Measurements from ENCODE around the gene TMEM143.

Gene TMEM143

GRCh38 chr19:48364598-48365348, 1.0 kb upstream of the TMEM143 start:
- peak overlapping the region; percentile 84 for H3K9ac ChIP-seq (ENCODE audit: low read depth, low read length, poor library complexity, severe bottlenecking)
- no peaks in the 10 kb centered on the region for H3F3A ChIP-seq (ENCODE audit: low read depth)
- peak overlapping the region; percentile 63 for H2AFZ ChIP-seq (ENCODE audit: low read length)
- no peaks in the 10 kb centered on the region for H3K9me3 ChIP-seq (ENCODE audit: insufficient read depth, low read depth, low read length)
- H3K4me1 ChIP-seq (ENCODE audit: insufficient read depth, low read length, poor library complexity, severe bottlenecking): peaks cover 13% of the 10 kb centered on the region
- no peaks in the 10 kb centered on the region for H3K9me2 ChIP-seq (replicated peaks; ENCODE audit: low read depth, low read length)
- H3K36me3 ChIP-seq (ENCODE audit: insufficient read depth, low read length): no peaks in the 10 kb centered on the region
- TF ChIP-seq, protein P1, sequence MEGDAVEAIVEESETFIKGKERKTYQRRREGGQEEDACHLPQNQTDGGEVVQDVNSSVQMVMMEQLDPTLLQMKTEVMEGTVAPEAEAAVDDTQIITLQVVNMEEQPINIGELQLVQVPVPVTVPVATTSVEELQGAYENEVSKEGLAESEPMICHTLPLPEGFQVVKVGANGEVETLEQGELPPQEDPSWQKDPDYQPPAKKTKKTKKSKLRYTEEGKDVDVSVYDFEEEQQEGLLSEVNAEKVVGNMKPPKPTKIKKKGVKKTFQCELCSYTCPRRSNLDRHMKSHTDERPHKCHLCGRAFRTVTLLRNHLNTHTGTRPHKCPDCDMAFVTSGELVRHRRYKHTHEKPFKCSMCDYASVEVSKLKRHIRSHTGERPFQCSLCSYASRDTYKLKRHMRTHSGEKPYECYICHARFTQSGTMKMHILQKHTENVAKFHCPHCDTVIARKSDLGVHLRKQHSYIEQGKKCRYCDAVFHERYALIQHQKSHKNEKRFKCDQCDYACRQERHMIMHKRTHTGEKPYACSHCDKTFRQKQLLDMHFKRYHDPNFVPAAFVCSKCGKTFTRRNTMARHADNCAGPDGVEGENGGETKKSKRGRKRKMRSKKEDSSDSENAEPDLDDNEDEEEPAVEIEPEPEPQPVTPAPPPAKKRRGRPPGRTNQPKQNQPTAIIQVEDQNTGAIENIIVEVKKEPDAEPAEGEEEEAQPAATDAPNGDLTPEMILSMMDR (conservative IDR thresholded peaks at IDR 0.05; ENCODE audit: low read length): no peak
- TF ChIP-seq EZH2phosphoT487 (IDR thresholded peaks at IDR 0.05; ENCODE audit: borderline replicate concordance): no peak
- H3K79me2 ChIP-seq (ENCODE audit: insufficient read depth, low read length): peaks cover 4% of the 10 kb centered on the region; the same call in 1 of the 2 replicates
- peak overlapping the region; percentile 71 for H3K4me3 ChIP-seq (ENCODE audit: low read length, poor library complexity, severe bottlenecking)
- H4K20me1 ChIP-seq (ENCODE audit: insufficient read depth, low read length, poor library complexity, severe bottlenecking): no peaks in the 10 kb centered on the region
- H3K27me3 ChIP-seq (ENCODE audit: insufficient read depth, low read length, poor library complexity, severe bottlenecking): no peaks in the 10 kb centered on the region
- H3K4me2 ChIP-seq (ENCODE audit: low read depth, low read length, poor library complexity, severe bottlenecking): peak overlapping the region; percentile 82

DNA sequence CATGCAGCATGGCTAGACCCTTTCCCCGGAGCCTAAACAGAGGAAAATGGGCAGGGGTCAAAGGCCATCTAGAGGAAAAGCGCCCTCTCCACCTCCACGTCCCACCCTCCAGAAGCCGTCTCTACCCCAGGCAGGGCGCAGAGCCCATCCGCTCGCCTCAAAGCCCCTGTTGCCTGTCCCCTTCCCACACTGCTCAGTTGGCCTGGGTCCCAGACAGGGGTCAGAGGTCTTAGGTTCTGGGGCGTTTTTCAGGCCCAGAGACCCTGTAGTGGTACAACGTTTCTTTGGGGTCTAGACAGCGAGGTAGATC, 285 bp downstream of the TMEM143 start:
- no peaks in the 10 kb centered on the region for H3K9me2 ChIP-seq (replicated peaks; ENCODE audit: low read depth, low read length)
- peak overlapping the region; percentile 90 for H3K4me3 ChIP-seq (ENCODE audit: low read length, poor library complexity, severe bottlenecking)
- no peaks in the 10 kb centered on the region for H3K9me3 ChIP-seq (ENCODE audit: insufficient read depth, low read depth, low read length)
- peak overlapping the region; percentile 99 for H3K9ac ChIP-seq (ENCODE audit: low read depth, low read length, poor library complexity, severe bottlenecking)
- TF ChIP-seq EZH2phosphoT487 (IDR thresholded peaks at IDR 0.05; ENCODE audit: borderline replicate concordance): no peak
- TF ChIP-seq, protein P1 (conservative IDR thresholded peaks at IDR 0.05; ENCODE audit: low read length): no peak
- no peaks in the 10 kb centered on the region for H3K27me3 ChIP-seq (ENCODE audit: insufficient read depth, low read length, poor library complexity, severe bottlenecking)
- peak overlapping the region; percentile 77 for H2AFZ ChIP-seq (ENCODE audit: low read length)
- H4K20me1 ChIP-seq (ENCODE audit: insufficient read depth, low read length, poor library complexity, severe bottlenecking): no peaks in the 10 kb centered on the region
- H3K4me1 ChIP-seq (ENCODE audit: insufficient read depth, low read length, poor library complexity, severe bottlenecking): peaks cover 13% of the 10 kb centered on the region
- H3K4me2 ChIP-seq (ENCODE audit: low read depth, low read length, poor library complexity, severe bottlenecking): peak overlapping the region; percentile 93
- H3F3A ChIP-seq (ENCODE audit: low read depth): no peaks in the 10 kb centered on the region
- no peaks in the 10 kb centered on the region for H3K36me3 ChIP-seq (ENCODE audit: insufficient read depth, low read length)
- H3K79me2 ChIP-seq (ENCODE audit: insufficient read depth, low read length): peaks cover 4% of the 10 kb centered on the region; the same call in 1 of the 2 replicates

GRCh38 chr19:48362716-48363499, 832 bp downstream of the TMEM143 start:
- H3K9me2 ChIP-seq (replicated peaks; ENCODE audit: low read depth, low read length): no peaks in the 10 kb centered on the region
- no peaks in the 10 kb centered on the region for H3K9me3 ChIP-seq (ENCODE audit: insufficient read depth, low read depth, low read length)
- H3F3A ChIP-seq (ENCODE audit: low read depth): no peaks in the 10 kb centered on the region
- no peaks in the 10 kb centered on the region for H4K20me1 ChIP-seq (ENCODE audit: insufficient read depth, low read length, poor library complexity, severe bottlenecking)
- peak overlapping the region; percentile 90 for H3K4me3 ChIP-seq (ENCODE audit: low read length, poor library complexity, severe bottlenecking)
- H3K4me2 ChIP-seq (ENCODE audit: low read depth, low read length, poor library complexity, severe bottlenecking): peak overlapping the region; percentile 93
- H3K79me2 ChIP-seq (ENCODE audit: insufficient read depth, low read length): peaks cover 4% of the 10 kb centered on the region; the same call in 1 of the 2 replicates
- H2AFZ ChIP-seq (ENCODE audit: low read length): peak overlapping the region; percentile 77
- TF ChIP-seq, protein P1 (conservative IDR thresholded peaks at IDR 0.05; ENCODE audit: low read length): no peak
- H3K27me3 ChIP-seq (ENCODE audit: insufficient read depth, low read length, poor library complexity, severe bottlenecking): no peaks in the 10 kb centered on the region
- H3K9ac ChIP-seq (ENCODE audit: low read depth, low read length, poor library complexity, severe bottlenecking): peak overlapping the region; percentile 99
- H3K36me3 ChIP-seq (ENCODE audit: insufficient read depth, low read length): no peaks in the 10 kb centered on the region
- peaks cover 13% of the 10 kb centered on the region for H3K4me1 ChIP-seq (ENCODE audit: insufficient read depth, low read length, poor library complexity, severe bottlenecking)

All from Loucy (cell line).